D341Med (cell line): ENCODE data around the gene CCP110.

Experiments used
- DNase-seq: peaks from one replicate; pipeline ENCODE4 v3.0.0; 2012; ENCODE audit warnings: low spot score

CCP110 gene, protein sequence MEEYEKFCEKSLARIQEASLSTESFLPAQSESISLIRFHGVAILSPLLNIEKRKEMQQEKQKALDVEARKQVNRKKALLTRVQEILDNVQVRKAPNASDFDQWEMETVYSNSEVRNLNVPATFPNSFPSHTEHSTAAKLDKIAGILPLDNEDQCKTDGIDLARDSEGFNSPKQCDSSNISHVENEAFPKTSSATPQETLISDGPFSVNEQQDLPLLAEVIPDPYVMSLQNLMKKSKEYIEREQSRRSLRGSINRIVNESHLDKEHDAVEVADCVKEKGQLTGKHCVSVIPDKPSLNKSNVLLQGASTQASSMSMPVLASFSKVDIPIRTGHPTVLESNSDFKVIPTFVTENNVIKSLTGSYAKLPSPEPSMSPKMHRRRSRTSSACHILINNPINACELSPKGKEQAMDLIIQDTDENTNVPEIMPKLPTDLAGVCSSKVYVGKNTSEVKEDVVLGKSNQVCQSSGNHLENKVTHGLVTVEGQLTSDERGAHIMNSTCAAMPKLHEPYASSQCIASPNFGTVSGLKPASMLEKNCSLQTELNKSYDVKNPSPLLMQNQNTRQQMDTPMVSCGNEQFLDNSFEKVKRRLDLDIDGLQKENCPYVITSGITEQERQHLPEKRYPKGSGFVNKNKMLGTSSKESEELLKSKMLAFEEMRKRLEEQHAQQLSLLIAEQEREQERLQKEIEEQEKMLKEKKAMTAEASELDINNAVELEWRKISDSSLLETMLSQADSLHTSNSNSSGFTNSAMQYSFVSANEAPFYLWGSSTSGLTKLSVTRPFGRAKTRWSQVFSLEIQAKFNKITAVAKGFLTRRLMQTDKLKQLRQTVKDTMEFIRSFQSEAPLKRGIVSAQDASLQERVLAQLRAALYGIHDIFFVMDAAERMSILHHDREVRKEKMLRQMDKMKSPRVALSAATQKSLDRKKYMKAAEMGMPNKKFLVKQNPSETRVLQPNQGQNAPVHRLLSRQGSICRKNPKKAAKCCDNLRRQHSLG

GRCh38 chr16:19523559-19524355, at the start of gene CCP110:
CCP110 (plus strand) TSS chr16:19523942; CDS start chr16:19527882, 3,940 bp downstream.
- peak; percentile 92 for DNase-seq

DNA sequence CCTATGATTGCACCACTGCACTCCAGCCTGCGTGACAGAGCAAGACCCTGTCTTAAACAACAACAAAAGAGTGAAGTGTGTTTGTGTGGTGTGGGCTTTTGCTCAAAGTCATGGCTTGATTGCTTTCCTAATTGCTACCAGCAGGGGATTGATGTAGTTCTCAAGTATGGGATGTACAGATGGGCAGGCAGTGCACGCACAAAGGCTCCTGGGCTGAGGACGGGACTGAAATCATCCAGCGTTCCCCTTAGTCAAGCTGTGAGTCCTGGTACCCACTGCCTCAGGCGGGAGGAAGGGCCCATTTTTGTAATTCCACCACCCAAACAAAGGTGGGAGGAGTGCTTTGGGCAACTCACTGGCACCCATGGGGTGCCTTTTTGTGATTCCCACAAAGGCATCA, 49.1 kb upstream of the CCP110 start:
- DNase-seq, result no peak

- DNase-seq, result no peak
These were observed 45.2 kb upstream of the CCP110 start for GRCh38 chr16:19478505-19478904.

- no peak for DNase-seq
These were observed 44.4 kb upstream of the CCP110 start for GRCh38 chr16:19479302-19479721.

DNA sequence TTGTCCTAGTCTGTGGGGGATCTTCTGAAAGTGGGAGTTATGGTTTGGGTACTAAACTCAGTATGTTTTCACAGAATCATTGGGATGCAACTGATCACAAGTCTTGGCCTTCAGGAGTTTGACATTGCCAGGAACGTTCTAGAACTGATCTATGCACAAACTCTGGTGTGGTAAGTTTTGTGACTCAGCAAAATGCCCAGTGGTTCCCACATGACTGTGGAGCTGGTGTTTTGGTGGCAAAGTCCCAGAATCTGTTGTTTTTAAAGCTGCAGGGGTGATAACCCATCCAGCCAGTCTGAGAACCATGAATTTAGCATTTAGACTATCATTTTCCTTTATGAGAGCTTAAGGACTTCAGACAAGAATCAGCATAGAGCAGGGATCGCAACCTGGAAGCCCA, 42.4 kb upstream of the CCP110 start:
- DNase-seq, result no peak

DNA sequence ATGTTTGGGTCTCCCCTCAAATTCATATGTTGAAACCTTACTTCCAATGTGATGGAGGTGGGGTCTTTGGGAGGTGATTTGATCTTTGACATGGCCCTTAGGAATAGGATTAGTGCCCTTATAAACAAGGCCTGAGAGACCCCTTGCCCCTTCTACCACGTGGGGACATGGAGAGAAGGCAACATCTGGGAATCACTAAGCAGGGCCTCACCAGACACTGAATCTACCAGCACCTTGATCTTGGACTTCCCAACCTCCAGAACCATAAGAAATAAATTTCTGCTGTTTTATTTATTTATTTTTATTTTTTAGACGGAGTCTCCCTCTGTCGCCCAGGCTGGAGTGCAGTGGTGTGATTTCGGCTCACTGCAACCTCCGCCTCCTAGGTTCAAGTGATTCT, 42.0 kb upstream of the CCP110 start:
- no peak for DNase-seq

DNA sequence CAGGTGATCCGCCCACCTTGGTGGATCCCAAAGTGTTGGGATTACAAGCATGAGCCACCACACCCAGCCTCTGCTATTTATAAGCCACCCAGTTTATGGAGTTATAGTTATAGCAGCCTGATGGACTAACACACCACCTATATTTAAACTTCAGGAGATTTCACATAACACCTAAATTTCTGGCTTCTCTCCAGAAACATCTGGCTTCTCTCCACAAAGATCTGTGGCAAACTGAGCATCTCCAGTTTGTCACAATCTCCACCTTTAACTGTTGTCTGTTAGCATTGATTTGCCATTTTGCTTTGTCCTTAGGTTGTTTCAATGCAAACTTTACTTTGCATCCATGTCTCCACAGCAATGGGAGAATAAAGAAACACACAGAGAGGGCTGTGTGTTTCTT, 41.5 kb upstream of the CCP110 start:
- no peak for DNase-seq

DNA sequence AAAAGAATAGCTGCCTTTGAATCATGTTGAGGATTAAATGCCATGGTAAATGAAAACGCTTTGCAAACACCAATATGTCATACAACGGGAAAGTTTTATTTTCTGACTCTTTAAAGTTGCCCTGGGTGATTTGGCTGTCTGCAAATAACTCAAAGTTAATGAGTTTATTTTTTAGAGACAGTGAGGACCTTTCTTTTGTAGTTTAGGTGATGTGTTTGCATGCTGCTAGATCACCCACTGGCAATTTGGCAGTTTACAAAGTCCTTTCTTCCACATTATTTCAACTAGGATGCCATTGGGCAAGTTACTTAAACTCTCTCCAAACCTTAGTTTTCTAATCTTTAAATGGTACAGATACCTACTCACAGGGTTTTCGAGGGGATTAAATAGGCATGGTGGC, 39.6 kb upstream of the CCP110 start:
- no peak for DNase-seq

DNA sequence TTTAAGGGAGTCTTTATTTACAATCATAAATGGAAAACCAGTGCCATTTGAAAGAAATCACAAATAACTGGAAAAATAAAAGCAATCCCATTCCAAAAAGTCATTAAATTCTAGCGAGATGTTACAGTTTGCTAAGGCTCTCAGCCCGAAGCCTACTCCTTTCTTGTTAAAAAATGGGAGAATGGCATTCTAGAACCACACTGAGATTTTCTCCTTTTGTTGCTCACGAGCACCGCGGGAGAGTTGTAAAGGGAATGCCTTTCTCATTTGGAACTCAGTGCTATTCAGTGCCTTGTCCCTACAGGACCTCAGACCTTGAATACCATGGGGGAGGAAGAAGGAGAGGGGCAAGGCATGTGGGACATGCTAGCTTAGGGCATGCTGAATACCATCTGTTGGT, 38.1 kb upstream of the CCP110 start:
- DNase-seq, result no peak

GRCh38 chr16:19486051-19486450, 37.7 kb upstream of the CCP110 start:
- no peak for DNase-seq

DNA sequence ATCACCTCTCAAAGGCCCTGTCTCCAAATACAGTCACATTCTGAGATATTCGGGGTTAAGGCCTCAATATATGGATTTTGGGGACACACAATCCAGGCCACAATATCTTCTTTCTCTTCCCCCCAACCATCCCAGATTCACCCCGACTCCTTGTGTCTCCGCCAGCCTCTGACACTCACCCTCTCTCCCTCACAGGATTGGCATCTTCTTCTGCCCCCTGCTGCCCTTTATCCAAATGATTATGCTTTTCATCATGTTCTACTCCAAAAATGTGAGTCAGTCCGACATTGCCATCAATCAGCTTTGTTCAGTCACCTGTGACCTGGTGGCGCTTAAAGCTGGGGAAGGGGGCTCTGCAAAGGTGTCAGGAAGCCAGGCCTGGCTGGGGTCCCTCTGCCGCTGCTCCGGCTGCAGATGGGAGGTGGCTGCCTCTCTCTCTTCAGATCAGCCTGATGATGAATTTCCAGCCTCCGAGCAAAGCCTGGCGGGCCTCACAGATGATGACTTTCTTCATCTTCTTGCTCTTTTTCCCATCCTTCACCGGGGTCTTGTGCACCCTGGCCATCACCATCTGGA, 36.9 kb upstream of the CCP110 start:
- DNase-seq, result no peak

DNA sequence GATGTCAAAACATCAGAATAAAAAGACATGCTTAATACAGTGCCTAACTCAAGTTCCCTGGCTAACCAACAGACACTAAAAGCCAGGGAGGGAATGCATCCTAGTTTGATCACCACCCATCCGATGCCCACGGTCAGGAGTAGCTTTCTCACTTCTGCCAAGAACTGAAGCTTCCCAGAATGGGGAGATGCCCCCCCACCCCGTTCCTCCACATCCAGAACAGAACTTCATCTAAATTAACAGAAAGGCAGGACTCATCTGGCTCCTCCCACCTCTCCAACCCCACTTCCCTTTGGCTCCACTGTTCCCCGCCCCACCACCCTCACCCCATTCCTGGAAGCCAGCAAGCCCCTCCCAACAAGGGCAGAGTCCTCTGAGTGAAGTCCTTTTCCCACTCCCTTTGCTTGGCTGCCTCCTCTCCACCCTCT, 35.5 kb upstream of the CCP110 start:
- no peak for DNase-seq

DNA sequence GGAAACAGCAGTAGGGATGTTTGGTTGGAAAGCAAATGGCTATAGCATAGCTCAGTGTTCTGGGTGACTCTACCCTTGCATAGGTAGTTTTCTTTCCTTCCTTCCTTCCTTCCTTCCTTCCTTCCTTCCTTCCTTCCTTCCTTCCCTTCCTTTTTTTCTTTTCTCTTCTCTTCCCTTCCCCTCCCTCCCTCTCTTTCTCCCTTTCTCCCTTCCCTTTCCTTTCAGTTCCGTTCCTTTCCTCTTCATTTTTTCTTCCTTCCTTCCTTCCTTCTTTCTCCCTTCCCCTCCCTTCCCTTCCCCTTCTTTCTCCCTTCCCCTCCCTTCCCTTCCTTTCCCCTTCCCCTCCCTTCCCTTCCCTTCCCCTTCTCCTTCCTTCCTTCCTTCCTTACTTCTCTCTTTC, 33.1 kb upstream of the CCP110 start:
- DNase-seq, result no peak

DNA sequence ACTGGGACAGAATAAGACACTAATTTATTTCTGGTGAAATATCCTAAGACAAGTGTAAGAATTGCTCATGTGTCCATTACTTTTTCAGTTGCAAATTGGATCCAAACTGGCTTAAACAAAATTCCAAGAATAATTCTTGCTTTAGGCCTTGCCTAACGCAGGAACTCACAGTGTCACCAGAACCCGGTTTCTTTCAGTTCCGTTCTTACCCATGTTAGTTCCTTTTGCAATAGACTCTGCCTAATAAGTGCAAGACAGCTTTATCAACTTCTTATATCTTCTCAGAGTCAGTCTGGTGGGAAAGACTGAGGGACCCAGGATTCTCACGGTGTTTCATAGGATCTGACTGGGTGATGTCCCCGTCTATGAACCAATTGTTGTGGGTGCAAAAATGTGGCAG, 26.6 kb upstream of the CCP110 start:
- DNase-seq, result no peak

- DNase-seq, result no peak
These were observed 24.7 kb upstream of the CCP110 start for GRCh38 chr16:19499006-19499405.

GRCh38 chr16:19499481-19499880, 24.3 kb upstream of the CCP110 start:
- no peak for DNase-seq

- peak; percentile 64 for DNase-seq
These were observed 21.2 kb upstream of the CCP110 start for GRCh38 chr16:19502395-19503131.

DNA sequence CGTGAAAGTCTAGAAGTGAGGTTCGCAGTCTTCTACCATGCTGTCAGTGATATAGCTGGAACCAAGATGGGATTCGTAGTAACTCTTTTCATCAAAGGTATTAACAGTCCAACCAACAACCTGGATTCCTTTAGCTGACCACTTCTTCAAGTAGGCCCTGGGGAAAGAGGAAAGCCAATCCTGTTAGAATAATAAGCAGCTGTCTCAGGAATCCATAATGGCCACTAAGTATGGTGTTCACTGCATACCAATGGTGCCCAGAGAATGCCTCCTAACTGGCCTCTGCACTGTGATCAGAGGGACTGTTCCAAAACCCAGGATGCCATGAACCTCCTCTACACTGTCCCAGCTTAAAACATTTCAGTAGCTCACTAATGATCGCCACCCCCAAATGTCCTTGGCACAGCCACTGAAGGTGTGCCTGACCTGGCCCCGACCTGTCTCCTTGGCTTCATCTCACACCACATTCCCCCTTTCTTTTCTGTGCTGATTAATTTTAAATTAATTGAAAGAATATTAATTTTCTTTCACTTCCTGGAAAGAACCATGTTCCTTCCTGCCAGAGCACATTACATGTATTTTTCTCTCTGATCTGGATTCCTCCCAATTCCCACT, 20.2 kb upstream of the CCP110 start:
- no peak for DNase-seq

DNA sequence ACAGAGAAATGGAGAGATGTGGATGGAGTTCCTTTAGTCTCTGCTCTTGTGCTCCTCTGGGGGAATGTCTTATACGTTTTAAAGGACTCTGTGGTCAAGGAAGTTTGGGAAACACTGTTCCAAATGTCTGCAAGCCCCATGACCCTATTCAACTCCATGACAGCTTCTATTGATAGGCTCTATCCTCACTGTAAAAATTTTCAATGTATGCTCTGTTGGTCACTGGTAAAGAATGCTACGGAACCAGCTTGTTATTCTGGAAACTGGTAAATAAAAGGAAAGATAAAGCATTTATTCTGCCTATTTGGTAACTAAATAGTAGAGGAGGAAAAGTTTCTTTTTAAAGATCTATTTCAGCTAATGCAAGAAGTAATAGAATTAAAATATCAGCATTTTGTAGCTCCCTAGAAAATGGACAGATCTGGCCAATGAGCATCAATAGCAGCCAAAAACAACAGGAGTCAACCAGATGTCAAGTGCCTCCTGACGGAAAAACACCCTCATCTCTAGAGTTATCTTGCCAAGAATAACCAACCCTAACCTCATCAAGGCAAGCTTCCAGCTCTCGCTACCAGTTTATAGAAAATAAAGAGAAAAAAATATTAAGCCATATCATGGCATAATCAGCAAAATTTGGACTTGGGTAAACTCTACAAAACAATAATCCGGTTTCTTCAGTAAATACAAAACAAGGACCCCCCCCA, 18.0 kb upstream of the CCP110 start:
- no peak for DNase-seq

DNA sequence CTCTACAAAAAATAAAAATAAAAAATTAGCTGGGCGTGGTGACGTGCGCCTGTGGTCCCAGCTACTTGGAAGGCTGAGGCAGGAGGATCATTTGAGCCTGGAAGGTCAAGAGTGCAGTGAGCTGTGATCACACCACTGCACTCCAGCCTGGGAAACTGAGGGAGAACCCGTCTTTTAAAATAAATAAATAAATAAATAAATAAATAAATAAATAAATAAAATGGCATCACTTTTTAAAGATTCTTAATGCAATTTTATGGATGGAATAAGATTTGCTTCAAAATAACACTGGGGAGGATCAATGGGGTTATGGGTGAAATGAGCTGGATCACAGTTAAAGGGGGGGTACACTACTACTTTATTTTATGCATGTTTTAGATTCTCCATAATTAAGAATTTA, 16.8 kb upstream of the CCP110 start:
- DNase-seq, result no peak
